Endothelial cell of umbilical vein (primary cell): ENCODE data around the gene GPATCH2L. TPM values are rescaled to one million over a fixed set of nuclear protein-coding genes. Genes with fewer than 3 reads are reported as not detected.

Source experiments
- BruUV-seq: library from RNA; stranded (reverse); fragments of 400-500 nt; replicated peaks from 2 replicates; lab custom pipeline; 2021; lab: Mats Ljungman, UMichigan
- CTCF ChIA-PET: fragments of 300-600, 350-600 bp; sonication (Branson Sonifier 250); formaldehyde crosslinking; loops from one replicate; lab custom pipeline; 2021; ENCODE audit warnings: antibody characterized with exemption, inconsistent platforms; lab: Charles Lee
- POLR2A ChIA-PET: fragments of 300-600, 350-600 bp; sonication (Branson Sonifier 250); formaldehyde crosslinking; loops from one replicate; lab custom pipeline; 2021; ENCODE audit warnings: antibody characterized with exemption, inconsistent platforms; lab: Charles Lee
- DNase-seq: peaks from one replicate; pipeline ENCODE4 v3.0.0-alpha.2; 2011; ENCODE audit warnings: low read depth, low spot score
- FAIRE-seq: peaks from 2 replicates; lab custom pipeline; 2011; peaks lifted over from hg19 to GRCh38; lab: Jason Lieb, UNC
- H2AFZ ChIP-seq: 2 replicates; pipeline ENCODE4 v1.6.0; 2012; ENCODE audit warnings: low read depth, low read length, control low read depth, inconsistent platforms
- H3K27ac ChIP-seq: 2 replicates; pipeline ENCODE4 v1.5.1; 2011; ENCODE audit warnings: low read depth, mild to moderate bottlenecking, control low read depth, low read length, moderate library complexity; ENCODE audit not compliant: insufficient read depth
- H3K27me3 ChIP-seq, 2 experiments: 2 replicates each; pipeline versions ENCODE4 v1.6.0 to v1.6.1; 2011; ENCODE audit warnings: low read length in 2 of 2, mixed read lengths in 1 of 2; ENCODE audit not compliant: control insufficient read depth in 2 of 2, insufficient read depth in 2 of 2
- H3K36me3 ChIP-seq, 2 experiments: 2 replicates in 1 of 2; 3 replicates in 1 of 2; pipeline ENCODE4 v1.5.1; 2011; ENCODE audit warnings: low read length in 2 of 2, mild to moderate bottlenecking in 1 of 2, moderate library complexity in 1 of 2; ENCODE audit not compliant: control insufficient read depth in 2 of 2, insufficient read depth in 2 of 2; ENCODE audit errors: extremely low read depth in 1 of 2
- H3K4me1 ChIP-seq: 3 replicates; pipeline ENCODE4 v1.5.1; 2011; ENCODE audit warnings: mild to moderate bottlenecking, low read length; ENCODE audit not compliant: control insufficient read depth, insufficient read depth; ENCODE audit errors: extremely low read depth
- H3K4me2 ChIP-seq: 2 replicates; pipeline ENCODE4 v1.6.1; 2011; ENCODE audit warnings: low read length, control low read depth, mixed read lengths; ENCODE audit not compliant: insufficient read depth
- H3K4me3 ChIP-seq, 3 experiments: fragments of 200-600 bp in 1 of 3; sonication (generic), shearing (Covaris generic) in 1 of 3; replicated peaks in 1 of 3; 2 replicates each; pipeline ENCODE4 v1.5.1; 2011 to 2016; ENCODE audit warnings: control low read depth in 3 of 3, low read length in 3 of 3, mild to moderate bottlenecking in 2 of 3, inconsistent platforms in 1 of 3, low read depth in 1 of 3, moderate library complexity in 1 of 3; ENCODE audit not compliant: insufficient read depth in 1 of 3
- H3K79me2 ChIP-seq: 2 replicates; pipeline ENCODE4 v1.6.0; 2012; ENCODE audit warnings: low read length, inconsistent platforms; ENCODE audit not compliant: control insufficient read depth, insufficient read depth
- H3K9ac ChIP-seq: replicated peaks from 2 replicates; pipeline ENCODE3; 2011; ENCODE audit warnings: low read length, control low read depth; ENCODE audit not compliant: insufficient read depth; ENCODE audit errors: extremely low read depth
- H3K9me1 ChIP-seq: replicated peaks from 3 replicates; pipeline ENCODE4 v1.6.0; 2011; ENCODE audit warnings: mild to moderate bottlenecking, low read length; ENCODE audit not compliant: control insufficient read depth, insufficient read depth; ENCODE audit errors: extremely low read depth
- H3K9me3 ChIP-seq: replicated peaks from 2 replicates; pipeline ENCODE4 v1.5.1; 2012; ENCODE audit warnings: low read length, inconsistent platforms; ENCODE audit not compliant: control insufficient read depth, insufficient read depth
- H4K20me1 ChIP-seq: replicated peaks from 2 replicates; pipeline ENCODE3; 2011; ENCODE audit warnings: mild to moderate bottlenecking, low read length; ENCODE audit not compliant: control insufficient read depth, insufficient read depth; ENCODE audit errors: extremely low read depth
- EZH2 ChIP-seq: IDR thresholded peaks from 2 replicates; pipeline ENCODE4 v1.6.1; 2012; ENCODE audit warnings: borderline replicate concordance, low read depth, mild to moderate bottlenecking, moderate library complexity, low read length, inconsistent platforms; ENCODE audit not compliant: severe bottlenecking
- FOS ChIP-seq: IDR thresholded peaks from 2 replicates; pipeline ENCODE4 v1.6.1; 2011; ENCODE audit warnings: mild to moderate bottlenecking, low read length, moderate library complexity, borderline replicate concordance; ENCODE audit not compliant: insufficient read depth
- GATA2 ChIP-seq: IDR thresholded peaks from 2 replicates; pipeline ENCODE4 v1.7.0; 2011; ENCODE audit warnings: low read depth, mild to moderate bottlenecking, moderate library complexity, mixed read lengths, low read length; ENCODE audit not compliant: insufficient read length, insufficient read depth
- JUN ChIP-seq: IDR thresholded peaks from 2 replicates; pipeline ENCODE4 v1.6.1; 2011; ENCODE audit warnings: borderline replicate concordance, low read depth; ENCODE audit not compliant: insufficient read length, insufficient read depth
- MYC ChIP-seq: IDR thresholded peaks from one replicate; pipeline ENCODE4 v1.6.1; 2011; ENCODE audit warnings: mild to moderate bottlenecking, low read depth, low read length
- POLR2A ChIP-seq: IDR thresholded peaks from 2 replicates; pipeline ENCODE4 v1.6.1; 2012; ENCODE audit warnings: low read depth, mild to moderate bottlenecking, control low read depth, low read length
- POLR2AphosphoS5 ChIP-seq: IDR thresholded peaks from 2 replicates; pipeline ENCODE4 v1.6.1; 2012; ENCODE audit warnings: low read depth, mild to moderate bottlenecking, control low read depth, low read length, moderate library complexity; ENCODE audit not compliant: insufficient read depth
- dilution Hi-C: fragments of 300-500 bp; cut with MboI; formaldehyde crosslinking; loops from one replicate; pipeline ENCODE4 v1.15.0; 2019; ENCODE audit warnings: low sequenced_read_pairs; ENCODE audit not compliant: extremely low pct_ligation_motif_present
- intact Hi-C: fragments of 100-400 bp; cut with micrococcal nuclease; formaldehyde crosslinking; loops from one replicate; pipeline ENCODE4 v1.10.0; 2022
- polyA plus RNA-seq, 4 experiments: library from polyadenylated mRNA; depleted of rRNA in 3 of 4; stranded (reverse) in 3 of 4; unstranded in 1 of 4; fragments of >200 nt; gene quantifications; 2 replicates each; pipeline versions ENCODE4 v1.2.1 to v1.2.3, GENCODE V29; 2011 to 2012; ENCODE audit warnings: missing spikeins in 1 of 4
- total RNA-seq: library from RNA; stranded (reverse); gene quantifications from 2 replicates; pipeline ENCODE4 v1.2.3, GENCODE V29; 2021
- TF ChIP-seq, protein P1 (sequence below): IDR thresholded peaks from 2 replicates; pipeline ENCODE4 v1.6.1; 2011; ENCODE audit not compliant: insufficient read depth, insufficient read length
- TF ChIP-seq, protein P2 (sequence below), 2 donors: IDR thresholded peaks; 1 replicate in 1 of 2; 2 replicates in 1 of 2; pipeline ENCODE4 v1.5.1; 2011; ENCODE audit warnings: low read length in 2 of 2, mild to moderate bottlenecking in 2 of 2, moderate library complexity in 2 of 2, control low read depth in 1 of 2, inconsistent platforms in 1 of 2, low read depth in 1 of 2; ENCODE audit not compliant: insufficient read depth in 1 of 2; ENCODE audit errors: extremely low read depth in 1 of 2

Gene GPATCH2L
- total and polyA plus RNA-seq, 2 donors (not counting 3 experiments of a cell fraction or from before 2014, with no cell fraction given), result 23.3 to 40.0 TPM

- Histone ChIP-seq H3K4me2 (no peak overlapping the region), H3K9me1 (no peaks in the 10 kb centered on the region), H2AFZ (no peak overlapping the region), H3K4me1 (no peaks in the 10 kb centered on the region), H3K9ac (no peak overlapping the region), H3K4me3 (no peak overlapping the region), H3K79me2 (no peaks in the 10 kb centered on the region), H3K27ac (no peak overlapping the region), H3K36me3 (no peaks in the 10 kb centered on the region), H3K27me3 (peaks cover 17 to 20% of the 10 kb centered on the region in 2 experiments), H3K9me3 (no peaks in the 10 kb centered on the region), H4K20me1 (no peaks in the 10 kb centered on the region)
- POLR2A ChIA-PET, result no interaction called here
- DNase-seq, result no peak
- CTCF ChIA-PET, result no interaction called here
- dilution Hi-C loops (no loop called here), intact Hi-C loops (no loop called here)
- TF ChIP-seq POLR2AphosphoS5, result no peak
- no peak for TF ChIP-seq FOS
- TF ChIP-seq, protein P1, sequence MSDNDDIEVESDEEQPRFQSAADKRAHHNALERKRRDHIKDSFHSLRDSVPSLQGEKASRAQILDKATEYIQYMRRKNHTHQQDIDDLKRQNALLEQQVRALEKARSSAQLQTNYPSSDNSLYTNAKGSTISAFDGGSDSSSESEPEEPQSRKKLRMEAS, result no peak
- TF ChIP-seq GATA2, result no peak
- no peak for TF ChIP-seq JUN
- TF ChIP-seq POLR2A, result no peak
- no peak for FAIRE-seq
- BruUV-seq, result no TSS peak
These were observed 4.7 kb upstream of the GPATCH2L start for GRCh38 chr14:76146976-76147375.

DNA sequence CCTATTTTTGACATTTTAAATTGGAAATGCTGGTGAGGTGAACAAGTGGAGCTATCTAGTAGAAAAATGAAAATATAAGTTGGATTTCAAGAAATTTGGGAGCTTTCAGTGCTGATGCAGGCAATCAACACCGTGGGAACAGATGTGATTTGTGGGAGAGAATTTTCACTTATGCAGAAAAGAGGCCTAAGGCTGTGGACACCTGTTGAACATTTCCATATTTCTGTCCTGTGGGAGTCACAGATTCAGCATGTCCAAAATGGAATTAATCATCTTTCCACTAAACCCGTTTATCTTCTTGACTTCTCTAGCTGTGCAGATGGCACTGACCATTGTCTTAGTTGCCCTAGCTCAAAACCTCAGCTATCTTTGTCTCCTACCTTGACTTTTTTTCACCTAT is 2.5 kb upstream of the GPATCH2L start:
- Histone ChIP-seq H3K4me3 (no peak overlapping the region), H3K27me3 (peaks cover 13 to 19% of the 10 kb centered on the region in 2 experiments), H3K27ac (no peak overlapping the region), H3K9ac (no peak overlapping the region), H3K4me1 (peaks cover 16% of the 10 kb centered on the region), H3K9me3 (no peaks in the 10 kb centered on the region), H3K79me2 (peaks cover 18% of the 10 kb centered on the region), H4K20me1 (no peaks in the 10 kb centered on the region), H3K4me2 (no peak overlapping the region), H2AFZ (no peak overlapping the region), H3K36me3 (no peaks in the 10 kb centered on the region), H3K9me1 (no peaks in the 10 kb centered on the region)
- dilution Hi-C loops, result no loop called here
- intact Hi-C loops, result no loop called here
- CTCF ChIA-PET, result interaction anchor here (0.7 to 1.3 kb wide), 3 partner anchors 10 to 79 kb away, joined by 3 to 5 read pairs (median 4); no protein-coding TSS in a partner anchor
- DNase-seq (no peak), FAIRE-seq (no peak)
- TF ChIP-seq, protein P1, result no peak
- TF ChIP-seq GATA2 (no peak), POLR2AphosphoS5 (no peak), JUN (no peak), FOS (no peak), EZH2 (no peak), POLR2A (no peak), MYC (no peak)
- TF ChIP-seq, protein P2, sequence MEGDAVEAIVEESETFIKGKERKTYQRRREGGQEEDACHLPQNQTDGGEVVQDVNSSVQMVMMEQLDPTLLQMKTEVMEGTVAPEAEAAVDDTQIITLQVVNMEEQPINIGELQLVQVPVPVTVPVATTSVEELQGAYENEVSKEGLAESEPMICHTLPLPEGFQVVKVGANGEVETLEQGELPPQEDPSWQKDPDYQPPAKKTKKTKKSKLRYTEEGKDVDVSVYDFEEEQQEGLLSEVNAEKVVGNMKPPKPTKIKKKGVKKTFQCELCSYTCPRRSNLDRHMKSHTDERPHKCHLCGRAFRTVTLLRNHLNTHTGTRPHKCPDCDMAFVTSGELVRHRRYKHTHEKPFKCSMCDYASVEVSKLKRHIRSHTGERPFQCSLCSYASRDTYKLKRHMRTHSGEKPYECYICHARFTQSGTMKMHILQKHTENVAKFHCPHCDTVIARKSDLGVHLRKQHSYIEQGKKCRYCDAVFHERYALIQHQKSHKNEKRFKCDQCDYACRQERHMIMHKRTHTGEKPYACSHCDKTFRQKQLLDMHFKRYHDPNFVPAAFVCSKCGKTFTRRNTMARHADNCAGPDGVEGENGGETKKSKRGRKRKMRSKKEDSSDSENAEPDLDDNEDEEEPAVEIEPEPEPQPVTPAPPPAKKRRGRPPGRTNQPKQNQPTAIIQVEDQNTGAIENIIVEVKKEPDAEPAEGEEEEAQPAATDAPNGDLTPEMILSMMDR (IDR thresholded peaks at IDR 0.05; ENCODE audit: extremely low read depth in 1 of 2, insufficient read depth in 1 of 2, low read depth in 1 of 2, low read length in 2 of 2), result no peak
- no TSS peak for BruUV-seq
- POLR2A ChIA-PET, result no interaction called here
